Loucy (cell line): Measurements from ENCODE around the gene TACR1.

Experiments
- H2AFZ ChIP-seq: fragments of 200-600 bp; sonication (generic); 2 replicates; pipeline ENCODE4 v1.6.0; 2016; ENCODE audit warnings: antibody characterized with exemption, mild to moderate bottlenecking, low read length, moderate library complexity
- H3F3A ChIP-seq: fragments of 200-600 bp; 2 replicates; pipeline ENCODE4 v1.6.0; 2016; ENCODE audit warnings: antibody characterized with exemption, low read depth, mild to moderate bottlenecking
- H3K27me3 ChIP-seq: fragments of 200-600 bp; sonication (generic); 2 replicates; pipeline ENCODE4 v1.6.1; 2014; ENCODE audit warnings: low read length, mild to moderate bottlenecking; ENCODE audit not compliant: insufficient read depth, poor library complexity, severe bottlenecking
- H3K36me3 ChIP-seq: fragments of 200-600 bp; sonication (generic); 2 replicates; pipeline ENCODE4 v1.6.1; 2016; ENCODE audit warnings: low read length; ENCODE audit not compliant: insufficient read depth
- H3K4me1 ChIP-seq: fragments of 200-600 bp; sonication (generic); 2 replicates; pipeline ENCODE4 v1.5.1; 2014; ENCODE audit warnings: low read length, mild to moderate bottlenecking; ENCODE audit not compliant: insufficient read depth, poor library complexity, severe bottlenecking
- H3K4me2 ChIP-seq: fragments of 200-600 bp; sonication (generic); 2 replicates; pipeline ENCODE4 v1.6.0; 2014; ENCODE audit warnings: antibody characterized with exemption, low read length, low read depth, mild to moderate bottlenecking; ENCODE audit not compliant: poor library complexity, severe bottlenecking
- H3K4me3 ChIP-seq: fragments of 200-600 bp; sonication (generic); 2 replicates; pipeline ENCODE4 v1.5.1; 2014; ENCODE audit warnings: low read length, mild to moderate bottlenecking, mixed read lengths; ENCODE audit not compliant: poor library complexity, severe bottlenecking
- H3K79me2 ChIP-seq: fragments of 200-600 bp; sonication (generic); 2 replicates; pipeline ENCODE4 v1.6.1; 2014; ENCODE audit warnings: low read length; ENCODE audit not compliant: insufficient read depth
- H3K9ac ChIP-seq: fragments of 200-600 bp; sonication (generic); 2 replicates; pipeline ENCODE4 v1.6.0; 2014; ENCODE audit warnings: mild to moderate bottlenecking, low read depth, low read length, moderate library complexity; ENCODE audit not compliant: poor library complexity, severe bottlenecking
- H3K9me2 ChIP-seq: fragments of 200-600 bp; sonication (generic); replicated peaks from 2 replicates; pipeline ENCODE4 v1.6.1; 2016; ENCODE audit warnings: low read depth, low read length, mixed read lengths
- H3K9me3 ChIP-seq: fragments of 200-600 bp; sonication (generic); 2 replicates; pipeline ENCODE4 v1.6.1; 2014; ENCODE audit warnings: mild to moderate bottlenecking, antibody characterized with exemption, low read length, low read depth; ENCODE audit not compliant: insufficient read depth
- H4K20me1 ChIP-seq: fragments of 200-600 bp; sonication (generic); 2 replicates; pipeline ENCODE4 v1.6.0; 2014; ENCODE audit warnings: antibody characterized with exemption, low read length, mild to moderate bottlenecking; ENCODE audit not compliant: insufficient read depth, poor library complexity, severe bottlenecking
- CTCF ChIP-seq: fragments of 200-600 bp; sonication (generic); conservative IDR thresholded peaks from 2 replicates; pipeline ENCODE4 v1.5.1; 2014; ENCODE audit warnings: mild to moderate bottlenecking, antibody characterized with exemption, low read length
- EZH2phosphoT487 ChIP-seq: fragments of 200-600 bp; IDR thresholded peaks from 2 replicates; pipeline ENCODE4 v1.6.1; 2018; ENCODE audit warnings: antibody characterized with exemption, mild to moderate bottlenecking, moderate library complexity, borderline replicate concordance

The TACR1 gene

GRCh38 chr2:75006041-75006440 is 193.3 kb downstream of the TACR1 start:
- Histone ChIP-seq H3K36me3 (no peaks in the 10 kb centered on the region), H2AFZ (no peak overlapping the region), H3K9me3 (no peaks in the 10 kb centered on the region), H3K4me2 (no peak overlapping the region), H3K4me1 (no peaks in the 10 kb centered on the region), H3F3A (no peaks in the 10 kb centered on the region), H3K27me3 (no peaks in the 10 kb centered on the region), H3K9ac (no peak overlapping the region), H4K20me1 (no peaks in the 10 kb centered on the region), H3K79me2 (no peaks in the 10 kb centered on the region), H3K4me3 (no peak overlapping the region), H3K9me2 (no peaks in the 10 kb centered on the region)
- TF ChIP-seq CTCF (no peak), EZH2phosphoT487 (no peak)

- no peak overlapping the region for H3K4me3 ChIP-seq
- H3F3A ChIP-seq: no peaks in the 10 kb centered on the region
- no peaks in the 10 kb centered on the region for H3K9me2 ChIP-seq
- H3K79me2 ChIP-seq: no peaks in the 10 kb centered on the region
- H3K9ac ChIP-seq: no peak overlapping the region
- H2AFZ ChIP-seq: no peak overlapping the region
- no peaks in the 10 kb centered on the region for H3K27me3 ChIP-seq
- H3K4me2 ChIP-seq: no peak overlapping the region
- H3K9me3 ChIP-seq: no peaks in the 10 kb centered on the region
- H3K36me3 ChIP-seq: no peaks in the 10 kb centered on the region
- no peaks in the 10 kb centered on the region for H4K20me1 ChIP-seq
- TF ChIP-seq CTCF (no peak), EZH2phosphoT487 (no peak)
- no peaks in the 10 kb centered on the region for H3K4me1 ChIP-seq
Observed at GRCh38 chr2:75003773-75004172, 195.5 kb downstream of the TACR1 start.

GRCh38 chr2:75003276-75003675 is 196.0 kb downstream of the TACR1 start:
- H3K9ac ChIP-seq: no peak overlapping the region
- TF ChIP-seq EZH2phosphoT487 (no peak), CTCF (no peak)
- no peaks in the 10 kb centered on the region for H3K4me1 ChIP-seq
- no peaks in the 10 kb centered on the region for H3K9me3 ChIP-seq
- no peaks in the 10 kb centered on the region for H3F3A ChIP-seq
- H4K20me1 ChIP-seq: no peaks in the 10 kb centered on the region
- H3K4me3 ChIP-seq: no peak overlapping the region
- H3K27me3 ChIP-seq: no peaks in the 10 kb centered on the region
- no peaks in the 10 kb centered on the region for H3K9me2 ChIP-seq
- no peak overlapping the region for H3K4me2 ChIP-seq
- H3K36me3 ChIP-seq: no peaks in the 10 kb centered on the region
- no peaks in the 10 kb centered on the region for H3K79me2 ChIP-seq
- no peak overlapping the region for H2AFZ ChIP-seq
